Urinary bladder (tissue), 4 donors: Measurements from ENCODE around the gene RRP1. TPM values are rescaled to one million over a fixed set of nuclear protein-coding genes. Genes with fewer than 3 reads are reported as not detected.

Experiments used
- DNase-seq: peaks from one replicate; pipeline ENCODE4 v3.0.0-alpha.2; 2015; ENCODE audit errors: extremely low spot score
- H3K27ac ChIP-seq: one replicate; pipeline ENCODE4 v1.5.1; 2013; ENCODE audit warnings: low read depth, mild to moderate bottlenecking, moderate library complexity
- H3K36me3 ChIP-seq: one replicate; pipeline ENCODE4 v1.6.1; 2013; ENCODE audit warnings: mild to moderate bottlenecking, moderate library complexity; ENCODE audit not compliant: insufficient read depth
- H3K4me1 ChIP-seq: one replicate; pipeline ENCODE4 v1.6.1; 2013; ENCODE audit warnings: mild to moderate bottlenecking, moderate library complexity; ENCODE audit not compliant: insufficient read depth
- H3K4me3 ChIP-seq: one replicate; pipeline ENCODE4 v1.5.1; 2013; ENCODE audit warnings: low read depth, low read length
- WGBS: extraction: QIAGEN DNeasy Blood & Tissue Kit; methylation state at CpG from one replicate; pipeline ENCODE4 v1.1.7; 2013; 5-methylcytosine and 5-hydroxymethylcytosine counted together
- polyA plus RNA-seq: library from polyadenylated mRNA; stranded (reverse); fragments of 200-250 nt; gene quantifications from one replicate; pipeline ENCODE4 v1.2.3, GENCODE V29; 2013
- total RNA-seq: library from RNA; depleted of rRNA; stranded (reverse); fragments of >200 nt; gene quantifications from one replicate; pipeline ENCODE4 v1.2.3, GENCODE V29; 2014
- donor health status: healthy with polysubstance abuse.
- donor health status: healthy.

The RRP1 gene
- total and polyA plus RNA-seq, 2 donors, result 11.6 to 12.3 TPM

GRCh38 chr21:43775795-43776430 lies 13.5 kb upstream of the RRP1 start, which contains the start of gene CSTB:
TSS of gene CSTB (minus strand) at chr21:43776308. CDS start at chr21:43776269, 39 bp downstream.
- H3K4me3 ChIP-seq, result peak within 1 kb of the TSS; percentile 78
- DNase-seq, result no peak
- H3K27ac ChIP-seq, result peak within 1 kb of the TSS; percentile 88
- under 1% methylated on average over 71 of the region's 71 CpGs for WGBS
- H3K4me1 ChIP-seq, result no peaks in the 10 kb centered on the region
- H3K36me3 ChIP-seq, result no peaks in the 10 kb centered on the region

DNA sequence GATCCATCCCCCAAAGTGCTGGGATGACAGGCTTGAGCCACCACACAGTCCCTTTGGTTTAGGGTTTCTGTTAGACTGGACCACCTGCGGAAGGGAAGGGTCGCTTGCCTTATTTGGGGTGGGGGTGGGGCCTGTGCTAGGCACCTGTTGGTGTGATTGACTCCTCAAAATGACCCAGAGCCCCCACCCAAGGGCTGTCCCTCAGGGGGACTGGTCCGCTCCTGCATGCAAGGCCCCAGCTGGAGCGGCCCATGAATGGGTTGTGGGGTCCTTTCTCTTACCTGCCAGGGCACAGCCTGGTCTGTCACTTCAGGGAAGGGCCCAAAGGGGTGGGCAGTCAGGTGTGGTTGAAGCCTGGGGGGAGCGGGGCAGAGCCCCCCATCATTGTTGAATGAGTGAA lies 11.4 kb upstream of the RRP1 start:
- Histone ChIP-seq H3K4me3 (no peak overlapping the region), H3K27ac (peak overlapping the region; percentile 54), H3K4me1 (no peaks in the 10 kb centered on the region), H3K36me3 (no peaks in the 10 kb centered on the region)
- 95% methylated on average over 5 of the region's 5 CpGs for WGBS
- no peak for DNase-seq

- no peak for DNase-seq
- H3K36me3 ChIP-seq, result no peaks in the 10 kb centered on the region
- peak overlapping the region; percentile 64 for H3K27ac ChIP-seq
- H3K4me3 ChIP-seq, result no peak overlapping the region
- 52% methylated on average over 20 of the region's 20 CpGs for WGBS
- no peaks in the 10 kb centered on the region for H3K4me1 ChIP-seq
Observed at GRCh38 chr21:43778469-43779335, 10.7 kb upstream of the RRP1 start.

GRCh38 chr21:43779660-43780059 lies 9.7 kb upstream of the RRP1 start:
- DNase-seq, result no peak
- Histone ChIP-seq H3K27ac (no peak overlapping the region), H3K4me1 (no peaks in the 10 kb centered on the region), H3K36me3 (no peaks in the 10 kb centered on the region), H3K4me3 (no peak overlapping the region)
- 80% methylated on average over 5 of the region's 5 CpGs for WGBS

- peak overlapping the region; percentile 31 for H3K27ac ChIP-seq
- H3K4me3 ChIP-seq, result no peak overlapping the region
- WGBS, result 72% methylated on average over 6 of the region's 6 CpGs
- H3K4me1 ChIP-seq, result no peaks in the 10 kb centered on the region
- DNase-seq, result no peak
- no peaks in the 10 kb centered on the region for H3K36me3 ChIP-seq
Observed at GRCh38 chr21:43781846-43782245, 7.5 kb upstream of the RRP1 start.

DNA sequence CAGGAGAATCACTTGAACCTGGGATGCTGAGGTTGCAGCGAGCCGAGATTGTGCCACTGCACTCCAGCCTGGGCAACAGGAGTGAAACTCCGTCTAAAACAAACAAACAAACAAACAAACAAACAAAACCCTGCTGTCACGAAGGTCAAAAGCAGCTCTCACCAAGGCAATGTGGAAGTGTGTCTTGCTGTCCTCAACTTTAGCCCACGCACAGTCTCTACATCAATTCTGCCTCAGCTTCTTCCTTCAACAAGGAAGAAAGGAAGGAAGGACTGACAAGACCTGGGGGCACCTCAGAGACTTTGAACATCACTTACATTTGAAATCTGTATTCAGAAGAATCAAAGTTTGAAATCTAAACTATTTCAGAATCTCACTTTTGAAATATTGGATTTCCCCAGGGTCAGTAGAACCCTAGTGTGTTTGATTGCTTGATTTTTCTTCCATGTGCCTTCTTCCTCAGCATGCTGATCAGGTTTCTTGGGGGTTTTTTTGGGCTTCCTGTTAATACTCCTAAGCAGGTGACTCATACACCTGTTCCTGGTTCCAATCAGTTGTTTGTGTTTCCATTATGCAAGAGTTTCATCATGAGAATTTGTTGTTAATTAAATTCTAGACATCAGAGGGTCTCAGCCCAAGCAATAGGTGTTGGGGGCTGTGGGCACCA lies 6.8 kb upstream of the RRP1 start:
- H3K27ac ChIP-seq, result peak overlapping the region; percentile 63
- WGBS, result 70% methylated on average over 5 of the region's 5 CpGs
- no peak overlapping the region for H3K4me3 ChIP-seq

GRCh38 chr21:43783098-43783700 lies 6.2 kb upstream of the RRP1 start:
- H3K27ac ChIP-seq, result no peak overlapping the region
- WGBS, result 84% methylated on average over 17 of the region's 17 CpGs
- no peaks in the 10 kb centered on the region for H3K36me3 ChIP-seq
- DNase-seq, result no peak
- H3K4me3 ChIP-seq, result no peak overlapping the region
- no peaks in the 10 kb centered on the region for H3K4me1 ChIP-seq

More for the DNA sequence above, 6.8 kb upstream of the RRP1 start:
- no peak for DNase-seq
- H3K36me3 ChIP-seq, result no peaks in the 10 kb centered on the region
- no peaks in the 10 kb centered on the region for H3K4me1 ChIP-seq

GRCh38 chr21:43785134-43785533 lies 4.2 kb upstream of the RRP1 start:
- 55% methylated on average over 3 of the region's 3 CpGs for WGBS
- Histone ChIP-seq H3K4me1 (no peaks in the 10 kb centered on the region), H3K27ac (no peak overlapping the region), H3K4me3 (no peak overlapping the region), H3K36me3 (no peaks in the 10 kb centered on the region)
- DNase-seq, result no peak

DNA sequence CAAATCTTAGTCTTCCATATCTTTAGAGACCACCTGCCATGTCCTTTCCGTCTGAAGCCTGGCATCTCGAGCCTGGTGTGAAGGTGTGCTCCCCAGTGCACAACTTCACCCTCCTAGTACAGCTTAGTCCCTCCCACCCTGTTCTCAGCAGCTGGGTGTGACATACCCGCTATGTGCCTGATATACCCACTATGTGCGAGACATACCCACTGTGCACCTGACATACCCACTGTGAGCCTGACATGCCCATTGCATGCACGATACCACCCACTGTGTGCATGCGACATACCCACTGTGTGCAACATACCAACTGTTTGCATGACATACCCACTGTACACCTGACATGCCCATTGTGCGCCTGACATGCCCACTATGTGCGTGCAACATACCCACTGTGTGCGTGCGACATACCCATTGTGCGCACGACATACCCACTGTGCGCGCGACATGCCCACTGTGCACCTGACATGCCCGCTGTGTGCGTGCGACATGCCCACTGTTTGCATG lies 3.0 kb upstream of the RRP1 start:
- Histone ChIP-seq H3K27ac (no peak overlapping the region), H3K4me1 (no peaks in the 10 kb centered on the region), H3K4me3 (no peak overlapping the region), H3K36me3 (no peaks in the 10 kb centered on the region)
- DNase-seq, result no peak
- 87% methylated on average over 18 of the region's 18 CpGs for WGBS

DNA sequence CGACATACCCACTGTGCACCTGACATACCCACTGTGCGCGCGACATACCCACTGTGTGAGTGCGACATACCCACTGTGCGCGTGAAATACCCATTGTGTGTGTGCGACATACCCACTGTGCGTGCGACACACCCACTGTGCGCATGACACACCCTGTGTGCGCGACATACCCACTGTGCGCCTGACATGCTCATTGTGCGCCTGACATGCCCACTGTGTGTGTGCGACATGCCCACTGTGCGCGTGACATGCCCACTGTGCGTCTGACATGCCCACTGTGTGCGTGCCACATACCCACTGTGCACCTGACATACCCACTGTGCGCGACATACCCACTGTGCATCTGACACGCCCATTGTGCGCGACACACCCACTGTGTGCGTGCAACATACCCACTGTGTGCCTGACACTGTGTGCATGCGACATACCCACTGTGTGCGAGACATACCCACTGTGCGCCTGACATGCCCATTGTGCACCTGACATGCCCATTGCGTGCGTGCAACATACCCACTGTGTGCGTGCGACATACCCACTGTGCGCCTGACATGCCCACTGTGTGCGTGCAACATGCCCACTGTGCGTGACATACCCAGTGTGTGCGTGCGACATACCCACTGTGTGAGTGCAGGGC lies 2.5 kb upstream of the RRP1 start:
- H3K4me1 ChIP-seq, result no peaks in the 10 kb centered on the region
- 94% methylated on average over 38 of the region's 38 CpGs for WGBS
- peaks cover under 1% of the 10 kb centered on the region for H3K36me3 ChIP-seq
- DNase-seq, result no peak
- H3K4me3 ChIP-seq, result no peak overlapping the region
- H3K27ac ChIP-seq, result no peak overlapping the region

- Histone ChIP-seq H3K4me1 (no peaks in the 10 kb centered on the region), H3K27ac (no peak overlapping the region), H3K36me3 (peaks cover 8% of the 10 kb centered on the region), H3K4me3 (peak overlapping the region; percentile 83)
- 10% methylated on average over 13 of the region's 13 CpGs for WGBS
- no peak for DNase-seq
Observed at GRCh38 chr21:43790010-43790524, 690 bp downstream of the RRP1 start.

DNA sequence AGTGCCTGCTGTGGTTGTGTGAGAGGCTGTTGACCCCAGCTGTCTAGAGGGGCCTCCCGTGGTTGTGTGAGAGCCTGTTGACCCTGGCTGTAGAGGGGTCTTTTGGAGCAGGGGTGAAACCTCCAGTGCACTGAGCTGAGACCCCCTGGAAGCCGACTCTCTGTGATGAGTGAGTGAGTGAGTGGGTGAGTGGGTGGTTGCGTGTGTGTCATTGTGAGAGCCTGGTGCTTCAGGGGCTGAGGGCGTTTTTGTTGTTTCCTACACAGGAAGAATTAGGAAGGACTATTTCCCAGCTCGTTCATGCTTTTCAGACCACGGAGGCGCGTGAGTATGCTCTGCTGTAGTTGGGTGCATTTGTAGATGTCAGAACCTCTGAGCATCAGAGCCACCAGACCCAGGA lies 3.0 kb downstream of the RRP1 start:
- Histone ChIP-seq H3K36me3 (peaks cover 9% of the 10 kb centered on the region), H3K4me3 (no peak overlapping the region), H3K27ac (no peak overlapping the region), H3K4me1 (no peaks in the 10 kb centered on the region)
- 91% methylated on average over 8 of the region's 8 CpGs for WGBS
- DNase-seq, result no peak

DNA sequence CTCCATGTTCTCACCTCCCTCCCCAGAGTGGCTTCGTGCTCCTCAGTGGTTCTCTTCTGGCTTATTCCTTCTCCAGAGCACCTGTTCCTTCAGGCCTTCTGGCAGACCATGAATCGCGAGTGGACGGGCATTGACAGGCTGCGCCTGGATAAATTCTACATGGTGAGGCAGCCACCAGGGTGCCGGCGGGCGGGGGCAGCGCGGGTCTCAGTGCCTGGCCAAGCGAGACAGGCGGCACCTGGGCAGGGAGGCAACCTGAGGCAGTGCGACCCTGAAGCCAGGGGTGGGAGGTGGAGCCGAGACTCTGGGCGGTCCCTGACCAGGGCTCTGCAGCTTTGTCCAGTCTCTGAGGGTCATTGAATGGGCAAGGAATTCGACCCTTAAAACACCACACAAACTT lies 3.9 kb downstream of the RRP1 start:
- Histone ChIP-seq H3K4me3 (no peak overlapping the region), H3K4me1 (no peaks in the 10 kb centered on the region), H3K27ac (no peak overlapping the region), H3K36me3 (peaks cover 9% of the 10 kb centered on the region)
- WGBS, result 97% methylated on average over 16 of the region's 16 CpGs
- no peak for DNase-seq
